RCC 7860 (cell line): ENCODE data around the gene TRANK1.
"Not testable (repeated sequence)": the region's sequence is repeated elsewhere in the genome, so short reads cannot be mapped to it uniquely, and the experiment has no call there.

Source experiments
- DNase-seq: peaks from one replicate; pipeline ENCODE4 v3.0.0-alpha.2; 2015; ENCODE audit warnings: low spot score
- FAIRE-seq: peaks from 2 replicates; lab custom pipeline; 2012; peaks lifted over from hg19 to GRCh38; lab: Jason Lieb, UNC

TRANK1 gene

DNA sequence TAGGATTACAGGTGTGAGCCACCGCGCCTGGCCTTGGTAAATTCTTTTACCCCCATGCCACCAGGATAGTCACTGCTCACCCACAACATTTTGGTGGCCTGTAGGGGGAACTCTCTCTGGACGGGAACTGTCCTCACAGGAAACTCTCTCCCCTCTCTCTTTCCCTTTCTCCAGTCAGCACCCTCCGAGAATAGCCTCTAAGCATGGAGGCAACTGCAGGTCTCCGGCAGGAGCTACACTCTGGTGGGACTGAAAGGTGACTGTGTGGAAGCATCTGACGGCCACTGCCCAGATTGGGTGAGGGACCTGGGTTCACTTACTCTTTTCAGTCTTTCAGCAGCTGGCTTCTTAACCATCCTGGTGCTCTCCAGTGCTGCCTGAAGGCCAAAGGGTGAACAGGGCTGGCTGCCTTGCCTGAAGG lies 21.3 kb downstream of the TRANK1 start:
- no peak for FAIRE-seq
- DNase-seq, result no peak

- FAIRE-seq (no peak), DNase-seq (no peak)
Observed at GRCh38 chr3:36920884-36921567, 23.8 kb downstream of the TRANK1 start.

DNA sequence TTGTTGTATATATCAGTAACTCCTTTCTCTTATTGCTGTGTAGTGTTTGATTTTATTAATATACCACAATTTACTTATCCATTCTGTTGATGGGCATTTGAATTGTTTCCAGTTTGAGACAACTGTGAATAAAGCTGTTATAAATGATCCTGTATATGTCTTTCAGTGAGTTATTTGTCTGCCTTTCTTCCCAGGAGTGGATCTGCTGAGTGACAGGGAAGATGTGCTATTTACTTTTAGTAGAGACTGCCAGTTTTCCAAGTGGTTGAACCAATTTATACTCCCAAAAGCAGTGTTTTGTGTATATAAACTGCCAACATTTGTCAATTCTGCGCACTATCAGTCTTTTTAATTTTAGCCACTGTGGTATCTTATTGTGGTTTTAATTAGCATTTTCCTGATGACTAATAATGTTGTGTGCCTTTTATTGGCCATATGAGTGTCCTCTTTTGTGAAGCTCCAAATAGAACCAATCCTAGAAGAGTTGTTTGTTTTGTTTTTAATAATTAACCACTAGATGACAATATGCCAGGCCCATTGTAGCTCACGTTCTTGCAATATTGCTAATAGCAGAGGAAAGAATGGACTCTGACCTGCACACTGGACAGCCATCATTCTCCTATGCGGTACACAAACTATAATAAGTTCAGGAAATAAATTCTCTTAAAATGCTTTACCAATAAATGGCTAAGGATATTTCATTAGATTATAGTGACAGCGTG lies 25.3 kb downstream of the TRANK1 start:
- FAIRE-seq, result no peak
- DNase-seq, result no peak

- FAIRE-seq (no peak), DNase-seq (no peak)
Observed at GRCh38 chr3:36918050-36918449, 26.8 kb downstream of the TRANK1 start.

- DNase-seq, result peak; percentile 48
Observed at GRCh38 chr3:36911990-36912804, 32.7 kb downstream of the TRANK1 start.

GRCh38 chr3:36909666-36910065 lies 35.2 kb downstream of the TRANK1 start:
- FAIRE-seq, result no peak
- no peak for DNase-seq

More at GRCh38 chr3:36911990-36912804, 32.7 kb downstream of the TRANK1 start:
- FAIRE-seq, result peak; percentile 18

- DNase-seq, result no peak
- FAIRE-seq, result no peak
Observed at GRCh38 chr3:36909181-36909580, 35.7 kb downstream of the TRANK1 start.

DNA sequence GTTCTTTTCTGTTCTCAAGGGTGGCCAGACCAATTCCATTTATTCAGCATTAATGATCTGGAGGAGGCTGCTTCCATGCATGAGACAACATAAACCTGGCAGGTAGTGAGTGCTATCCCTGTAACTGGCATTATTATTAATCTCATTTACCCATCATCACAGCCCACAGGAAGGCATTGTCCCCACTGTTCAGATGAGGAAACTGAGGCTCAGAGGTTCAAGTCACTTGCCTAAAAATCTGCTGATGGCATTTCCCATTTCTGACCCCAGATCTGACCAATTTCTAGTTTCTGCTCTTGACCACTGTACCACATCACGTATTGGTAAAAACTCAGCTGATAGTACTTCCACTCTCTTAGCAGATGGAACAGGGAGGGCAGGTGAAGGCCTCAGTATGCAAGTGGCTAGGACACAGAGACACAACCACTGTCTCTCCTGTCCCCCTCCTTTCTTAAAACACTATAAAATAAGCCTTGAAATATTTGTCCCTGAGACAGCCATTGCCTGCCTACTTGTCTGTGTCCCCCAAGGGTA lies 36.1 kb downstream of the TRANK1 start:
- FAIRE-seq (no peak), DNase-seq (no peak)

DNA sequence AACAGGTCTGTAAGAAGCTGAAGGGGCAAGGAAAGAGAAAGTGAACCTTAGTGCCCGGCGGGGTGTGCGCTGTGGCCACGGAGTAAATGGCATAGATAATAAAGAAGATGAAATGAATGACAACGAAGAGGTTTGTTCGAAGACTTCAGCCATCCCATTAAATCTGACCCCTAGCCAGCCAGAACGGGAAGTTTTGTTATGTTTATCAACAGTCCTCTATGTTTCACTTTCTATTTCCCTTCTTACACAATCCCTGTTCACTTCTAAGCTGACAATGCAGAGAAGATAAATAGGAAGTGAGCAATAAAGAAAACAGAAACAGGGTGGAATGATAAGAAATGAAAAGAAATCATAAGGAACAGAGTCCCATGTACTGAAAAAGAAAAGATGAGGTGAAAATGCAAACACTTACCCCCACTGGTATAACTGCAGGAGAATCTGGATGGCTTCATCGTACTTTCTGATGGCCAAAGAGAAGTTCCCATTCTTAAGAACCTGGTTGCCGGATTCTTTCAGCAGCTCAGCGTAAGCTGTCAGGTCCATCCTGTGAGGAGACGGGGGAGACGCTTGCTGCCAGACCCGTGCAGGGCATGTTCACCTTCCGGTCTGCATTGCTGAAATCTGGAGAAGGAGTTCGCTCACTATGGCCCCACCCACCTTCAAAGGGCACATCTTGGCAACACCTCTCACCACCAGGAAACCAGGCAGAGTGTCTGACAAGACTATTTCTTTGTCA lies 36.8 kb downstream of the TRANK1 start:
- FAIRE-seq, result no peak
- peak; percentile 28 for DNase-seq

DNA sequence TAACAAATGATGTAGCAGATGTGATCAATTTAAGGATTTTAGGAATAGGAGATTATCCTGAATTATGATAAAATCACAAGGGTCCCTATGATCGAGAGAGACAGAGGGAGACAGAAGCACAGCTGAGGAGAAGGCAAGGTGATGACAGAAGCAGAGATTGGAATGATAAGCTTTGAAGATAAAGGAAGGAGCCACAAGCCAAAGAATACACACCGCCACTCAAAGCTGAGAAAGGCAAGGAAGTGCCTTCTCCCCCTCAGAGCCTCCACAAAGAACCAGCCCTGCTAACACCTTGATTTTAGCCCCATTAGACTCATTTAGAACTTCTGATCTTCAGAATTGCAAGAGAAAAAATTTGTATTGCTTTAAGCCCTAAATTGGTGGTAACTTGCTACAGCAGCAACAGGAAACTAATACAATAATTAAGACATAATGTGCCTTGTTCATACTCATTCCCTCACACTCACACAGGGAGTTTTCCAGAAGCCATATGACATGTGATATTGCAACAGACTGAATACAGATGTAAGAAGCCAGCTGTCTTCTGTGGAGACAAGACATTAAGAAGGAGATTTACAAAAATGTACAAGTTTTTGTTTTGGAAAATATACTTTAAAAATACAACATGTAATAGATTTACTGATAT lies 38.2 kb downstream of the TRANK1 start:
- no peak for FAIRE-seq

DNA sequence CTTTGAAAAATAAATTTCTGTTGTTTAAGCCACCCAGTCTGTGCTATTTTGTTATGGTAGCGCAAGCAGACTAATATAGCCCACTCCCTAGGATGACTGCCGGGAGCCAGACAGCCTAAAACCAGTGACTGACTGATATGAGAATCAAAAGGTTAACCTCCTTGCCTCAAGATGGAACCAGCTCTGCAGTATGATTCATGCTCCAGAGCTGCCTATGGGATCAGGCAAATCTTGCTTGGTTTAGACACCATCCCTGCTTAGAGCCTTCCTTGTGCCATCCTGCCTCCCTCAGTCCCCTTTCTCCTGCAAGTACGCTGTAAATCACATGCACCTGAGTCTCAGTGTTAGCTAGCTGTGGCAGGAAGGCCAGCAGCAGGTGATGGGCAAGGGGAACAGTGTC lies 39.3 kb downstream of the TRANK1 start:
- FAIRE-seq (no peak), DNase-seq (no peak)

More for the DNA sequence above, 38.2 kb downstream of the TRANK1 start:
- DNase-seq, result no peak

DNA sequence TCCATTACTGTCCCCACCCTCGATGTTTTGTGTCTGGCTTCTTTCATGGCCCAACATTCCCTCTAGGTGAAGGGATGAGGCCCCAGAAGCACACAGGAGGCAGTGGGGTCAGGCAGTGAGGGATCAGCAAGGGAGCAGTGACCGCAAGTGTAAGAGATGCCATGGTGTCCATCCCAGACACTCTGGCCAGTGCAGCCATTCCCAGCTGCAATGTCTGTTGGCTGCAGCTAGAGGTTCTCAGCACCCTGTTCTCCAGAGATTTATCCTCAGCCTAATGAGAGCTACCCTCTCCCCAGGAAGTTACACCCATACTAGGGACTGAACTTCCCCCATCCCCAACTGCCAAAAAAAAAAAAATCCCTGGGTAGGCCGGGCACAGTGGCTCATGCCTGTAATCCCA lies 40.2 kb downstream of the TRANK1 start:
- FAIRE-seq, result no peak
- no peak for DNase-seq

- FAIRE-seq, result not testable (repeated sequence)
Observed at GRCh38 chr3:36904065-36904464, 40.8 kb downstream of the TRANK1 start.

GRCh38 chr3:36903119-36903882 lies 41.6 kb downstream of the TRANK1 start:
- DNase-seq (no peak), FAIRE-seq (no peak)

More at GRCh38 chr3:36904065-36904464, 40.8 kb downstream of the TRANK1 start:
- not testable (repeated sequence) for DNase-seq

- DNase-seq (no peak), FAIRE-seq (no peak)
Observed at GRCh38 chr3:36901588-36901987, 43.3 kb downstream of the TRANK1 start.

DNA sequence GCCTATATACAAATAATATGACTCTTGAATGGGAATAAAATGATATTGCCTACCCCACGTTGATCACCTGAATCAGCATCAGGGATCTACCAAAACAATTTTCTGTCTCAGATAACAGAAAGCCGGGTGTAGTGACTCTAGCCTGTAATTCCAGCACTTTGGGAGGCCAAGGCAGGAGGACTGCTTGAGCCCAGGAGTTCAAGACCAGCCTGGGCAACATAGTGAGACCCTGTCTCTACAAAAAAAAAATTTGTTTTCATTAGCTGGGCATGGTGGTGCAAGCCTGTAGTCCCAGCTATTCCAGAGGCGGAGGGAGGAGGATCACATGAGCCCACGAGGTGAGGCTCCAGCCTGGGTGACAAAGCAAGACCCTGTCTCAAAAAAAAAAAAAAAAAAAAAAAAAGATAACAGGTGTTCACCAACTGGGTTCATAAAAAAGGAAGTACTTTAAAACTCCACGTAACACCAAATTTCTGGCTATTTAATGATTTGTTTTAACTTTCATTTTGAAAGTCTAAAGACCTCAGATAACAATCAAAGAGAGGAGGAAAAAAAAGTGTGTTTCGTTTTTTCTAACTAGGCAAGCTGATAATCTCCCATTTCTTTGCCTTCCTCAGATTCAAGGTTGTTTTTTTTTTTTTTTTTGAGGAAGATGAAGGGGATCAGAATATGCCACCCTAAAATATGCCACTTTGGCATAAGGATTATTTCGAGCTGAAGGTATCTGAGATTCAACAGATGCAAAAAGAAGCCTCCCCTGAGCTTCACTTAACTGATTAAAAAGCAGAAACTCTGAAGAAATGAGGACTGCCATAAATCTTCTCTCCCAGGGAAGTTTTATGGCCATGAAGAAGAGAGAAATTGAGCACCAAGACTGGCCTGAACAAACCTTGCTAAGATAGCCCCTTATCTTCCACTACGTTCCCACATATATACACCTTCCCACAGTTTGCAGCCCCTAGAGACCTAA lies 44.1 kb downstream of the TRANK1 start:
- no peak for FAIRE-seq
- DNase-seq, result no peak

GRCh38 chr3:36895496-36896409 lies 49.1 kb downstream of the TRANK1 start:
- FAIRE-seq (no peak), DNase-seq (no peak)
